ENCODE measurements around the gene RAB40C. TPM values are rescaled to one million over a fixed set of nuclear protein-coding genes. Genes with fewer than 3 reads are reported as not detected.

Gene RAB40C
- total and polyA plus RNA-seq, 9 of the 15 experiments (the other 6 are each of a cell fraction or from before 2014, with no cell fraction given) = 0.17 to 23.4 (median 8.7) TPM

DNA sequence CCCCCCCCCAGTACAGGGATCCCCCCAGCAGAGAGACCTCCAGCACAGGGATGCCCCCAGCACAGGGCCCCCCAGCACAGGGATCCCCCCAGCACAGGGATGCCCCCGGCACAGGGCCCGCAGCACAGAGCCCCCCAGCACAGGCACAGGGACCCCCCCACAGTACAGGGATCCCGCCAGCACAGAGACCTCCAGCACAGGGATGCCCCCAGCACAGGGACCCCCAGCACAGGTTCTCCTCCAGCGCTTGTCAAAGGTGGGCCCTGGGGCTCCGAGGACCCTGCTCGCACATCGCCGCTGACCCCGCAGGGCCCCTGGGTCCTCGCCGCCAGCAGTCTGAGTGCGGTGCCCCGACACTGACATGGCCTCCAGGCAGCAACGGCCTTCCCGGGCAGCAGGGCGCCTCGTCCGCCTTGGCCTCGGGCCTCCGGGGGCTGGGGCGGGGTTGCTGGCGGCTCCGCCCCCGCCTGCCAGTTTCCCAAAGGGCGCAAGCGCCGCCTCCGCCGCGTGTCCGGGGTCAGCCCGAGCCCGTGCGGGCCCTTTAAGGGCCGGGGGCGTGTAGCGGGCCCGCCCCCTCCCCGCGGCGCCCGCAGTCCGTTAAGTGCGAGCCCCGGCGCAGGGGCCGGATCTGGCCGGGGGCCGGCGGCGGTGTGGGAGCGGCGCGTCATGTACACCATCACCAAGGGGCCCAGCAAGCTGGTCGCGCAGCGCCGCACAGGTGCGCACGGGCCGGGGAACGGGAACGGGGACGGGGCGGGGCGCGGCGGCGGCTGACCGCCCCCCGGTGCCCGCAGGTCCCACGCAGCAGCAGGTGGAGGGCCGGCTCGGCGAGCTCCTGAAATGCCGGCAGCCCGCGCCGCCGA lies 51.7 kb downstream of the RAB40C start, which contains the start of gene MCRIP2 (continued):
- TF ChIP-seq, protein P1, sequence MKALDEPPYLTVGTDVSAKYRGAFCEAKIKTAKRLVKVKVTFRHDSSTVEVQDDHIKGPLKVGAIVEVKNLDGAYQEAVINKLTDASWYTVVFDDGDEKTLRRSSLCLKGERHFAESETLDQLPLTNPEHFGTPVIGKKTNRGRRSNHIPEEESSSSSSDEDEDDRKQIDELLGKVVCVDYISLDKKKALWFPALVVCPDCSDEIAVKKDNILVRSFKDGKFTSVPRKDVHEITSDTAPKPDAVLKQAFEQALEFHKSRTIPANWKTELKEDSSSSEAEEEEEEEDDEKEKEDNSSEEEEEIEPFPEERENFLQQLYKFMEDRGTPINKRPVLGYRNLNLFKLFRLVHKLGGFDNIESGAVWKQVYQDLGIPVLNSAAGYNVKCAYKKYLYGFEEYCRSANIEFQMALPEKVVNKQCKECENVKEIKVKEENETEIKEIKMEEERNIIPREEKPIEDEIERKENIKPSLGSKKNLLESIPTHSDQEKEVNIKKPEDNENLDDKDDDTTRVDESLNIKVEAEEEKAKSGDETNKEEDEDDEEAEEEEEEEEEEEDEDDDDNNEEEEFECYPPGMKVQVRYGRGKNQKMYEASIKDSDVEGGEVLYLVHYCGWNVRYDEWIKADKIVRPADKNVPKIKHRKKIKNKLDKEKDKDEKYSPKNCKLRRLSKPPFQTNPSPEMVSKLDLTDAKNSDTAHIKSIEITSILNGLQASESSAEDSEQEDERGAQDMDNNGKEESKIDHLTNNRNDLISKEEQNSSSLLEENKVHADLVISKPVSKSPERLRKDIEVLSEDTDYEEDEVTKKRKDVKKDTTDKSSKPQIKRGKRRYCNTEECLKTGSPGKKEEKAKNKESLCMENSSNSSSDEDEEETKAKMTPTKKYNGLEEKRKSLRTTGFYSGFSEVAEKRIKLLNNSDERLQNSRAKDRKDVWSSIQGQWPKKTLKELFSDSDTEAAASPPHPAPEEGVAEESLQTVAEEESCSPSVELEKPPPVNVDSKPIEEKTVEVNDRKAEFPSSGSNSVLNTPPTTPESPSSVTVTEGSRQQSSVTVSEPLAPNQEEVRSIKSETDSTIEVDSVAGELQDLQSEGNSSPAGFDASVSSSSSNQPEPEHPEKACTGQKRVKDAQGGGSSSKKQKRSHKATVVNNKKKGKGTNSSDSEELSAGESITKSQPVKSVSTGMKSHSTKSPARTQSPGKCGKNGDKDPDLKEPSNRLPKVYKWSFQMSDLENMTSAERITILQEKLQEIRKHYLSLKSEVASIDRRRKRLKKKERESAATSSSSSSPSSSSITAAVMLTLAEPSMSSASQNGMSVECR (CRISPR knock-in tag; IDR thresholded peaks at IDR 0.05) = peak; percentile 85
- TF ChIP-seq ETS2 (tag; IDR thresholded peaks at IDR 0.05; ENCODE audit: borderline replicate concordance, poor library complexity, severe bottlenecking) (no peak), MTA2 (IDR thresholded peaks at IDR 0.05; ENCODE audit: low read depth) (no peak), ZNF165 (CRISPR knock-in tag; IDR thresholded peaks at IDR 0.05; ENCODE audit: borderline replicate concordance) (no peak), SRSF3 (IDR thresholded peaks at IDR 0.05; ENCODE audit: insufficient read depth, low read length) (no peak), HMG20A (CRISPR knock-in tag; conservative IDR thresholded peaks at IDR 0.05) (no peak), GTF2F1 (IDR thresholded peaks at IDR 0.05; ENCODE audit: low read depth, low read length) (no peak), ZNF324 (CRISPR knock-in tag; IDR thresholded peaks at IDR 0.05) (no peak), RBBP5 (IDR thresholded peaks at IDR 0.05; ENCODE audit: borderline replicate concordance, insufficient read depth, low read length, poor library complexity, severe bottlenecking) (peak; percentile 45), ZNF124 (CRISPR knock-in tag; IDR thresholded peaks at IDR 0.05) (no peak), SRSF9 (IDR thresholded peaks at IDR 0.05; ENCODE audit: borderline replicate concordance, low read depth, low read length) (no peak), YY1 (IDR thresholded peaks at IDR 0.05; ENCODE audit: borderline replicate concordance in 1 of 3, control insufficient read depth in 1 of 3, extremely low read depth in 1 of 3, insufficient read depth in 3 of 3, insufficient read length in 1 of 3, insufficient replicate concordance in 2 of 3, low read depth in 1 of 3, low read length in 2 of 3) (peak; percentile 31 to 84 (median 78)), FOXM1 (IDR thresholded peaks at IDR 0.05; ENCODE audit: low read depth) (no peak), FOXM1 (CRISPR knock-in tag; IDR thresholded peaks at IDR 0.05; ENCODE audit: low read depth) (peak; percentile 78; the same call in 1 of the 2 replicates)
- TF ChIP-seq, protein P2, sequence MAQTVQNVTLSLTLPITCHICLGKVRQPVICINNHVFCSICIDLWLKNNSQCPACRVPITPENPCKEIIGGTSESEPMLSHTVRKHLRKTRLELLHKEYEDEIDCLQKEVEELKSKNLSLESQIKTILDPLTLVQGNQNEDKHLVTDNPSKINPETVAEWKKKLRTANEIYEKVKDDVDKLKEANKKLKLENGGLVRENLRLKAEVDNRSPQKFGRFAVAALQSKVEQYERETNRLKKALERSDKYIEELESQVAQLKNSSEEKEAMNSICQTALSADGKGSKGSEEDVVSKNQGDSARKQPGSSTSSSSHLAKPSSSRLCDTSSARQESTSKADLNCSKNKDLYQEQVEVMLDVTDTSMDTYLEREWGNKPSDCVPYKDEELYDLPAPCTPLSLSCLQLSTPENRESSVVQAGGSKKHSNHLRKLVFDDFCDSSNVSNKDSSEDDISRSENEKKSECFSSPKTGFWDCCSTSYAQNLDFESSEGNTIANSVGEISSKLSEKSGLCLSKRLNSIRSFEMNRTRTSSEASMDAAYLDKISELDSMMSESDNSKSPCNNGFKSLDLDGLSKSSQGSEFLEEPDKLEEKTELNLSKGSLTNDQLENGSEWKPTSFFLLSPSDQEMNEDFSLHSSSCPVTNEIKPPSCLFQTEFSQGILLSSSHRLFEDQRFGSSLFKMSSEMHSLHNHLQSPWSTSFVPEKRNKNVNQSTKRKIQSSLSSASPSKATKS (CRISPR knock-in tag; IDR thresholded peaks at IDR 0.05) = no peak
- TF ChIP-seq, protein P3, sequence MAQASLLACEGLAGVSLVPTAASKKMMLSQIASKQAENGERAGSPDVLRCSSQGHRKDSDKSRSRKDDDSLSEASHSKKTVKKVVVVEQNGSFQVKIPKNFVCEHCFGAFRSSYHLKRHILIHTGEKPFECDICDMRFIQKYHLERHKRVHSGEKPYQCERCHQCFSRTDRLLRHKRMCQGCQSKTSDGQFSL (CRISPR knock-in tag; IDR thresholded peaks at IDR 0.05) = no peak
- TF ChIP-seq, protein P3 (tag; IDR thresholded peaks at IDR 0.05) = 0 out of 4 replicates have a peak, but pooled peaks of 1 of the 2 experiments have one; percentile 30
